D721Med (cell line): Measurements from ENCODE around the gene PON2.
"Not testable (repeated sequence)": the region's sequence is repeated elsewhere in the genome, so short reads cannot be mapped to it uniquely, and the experiment has no call there.

Source experiments
- DNase-seq: peaks from one replicate; pipeline ENCODE4 v3.0.0; 2011; ENCODE audit warnings: low spot score; ENCODE audit not compliant: insufficient read length
- FAIRE-seq: peaks from 2 replicates; lab custom pipeline; 2011; peaks lifted over from hg19 to GRCh38; lab: Jason Lieb, UNC
- TF ChIP-seq, protein P1 (sequence below): IDR thresholded peaks from 2 replicates; pipeline ENCODE4 v1.5.1; 2012; ENCODE audit warnings: mild to moderate bottlenecking, control low read depth; ENCODE audit not compliant: insufficient read depth; ENCODE audit errors: missing control alignments

PON2 gene

DNA sequence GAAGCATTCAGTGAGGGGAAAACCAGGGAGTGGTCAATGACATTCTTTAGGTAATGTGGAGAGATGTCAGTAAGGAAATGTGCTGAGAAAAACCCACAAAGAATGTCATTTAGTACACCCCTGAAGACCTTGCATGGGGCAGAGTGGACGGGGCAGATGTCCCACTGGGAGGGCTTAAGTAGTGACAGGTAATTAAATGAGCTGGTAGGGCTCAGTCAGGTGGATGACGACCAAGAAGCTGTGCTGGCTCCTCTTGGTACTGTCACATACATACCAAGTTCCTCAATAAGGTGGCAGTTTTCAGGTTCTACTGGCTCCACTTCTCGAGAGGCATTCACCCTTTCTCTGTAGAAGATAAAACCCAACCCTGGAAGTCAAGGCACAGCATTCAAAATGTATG lies 40.5 kb downstream of the PON2 start:
- TF ChIP-seq, protein P1, sequence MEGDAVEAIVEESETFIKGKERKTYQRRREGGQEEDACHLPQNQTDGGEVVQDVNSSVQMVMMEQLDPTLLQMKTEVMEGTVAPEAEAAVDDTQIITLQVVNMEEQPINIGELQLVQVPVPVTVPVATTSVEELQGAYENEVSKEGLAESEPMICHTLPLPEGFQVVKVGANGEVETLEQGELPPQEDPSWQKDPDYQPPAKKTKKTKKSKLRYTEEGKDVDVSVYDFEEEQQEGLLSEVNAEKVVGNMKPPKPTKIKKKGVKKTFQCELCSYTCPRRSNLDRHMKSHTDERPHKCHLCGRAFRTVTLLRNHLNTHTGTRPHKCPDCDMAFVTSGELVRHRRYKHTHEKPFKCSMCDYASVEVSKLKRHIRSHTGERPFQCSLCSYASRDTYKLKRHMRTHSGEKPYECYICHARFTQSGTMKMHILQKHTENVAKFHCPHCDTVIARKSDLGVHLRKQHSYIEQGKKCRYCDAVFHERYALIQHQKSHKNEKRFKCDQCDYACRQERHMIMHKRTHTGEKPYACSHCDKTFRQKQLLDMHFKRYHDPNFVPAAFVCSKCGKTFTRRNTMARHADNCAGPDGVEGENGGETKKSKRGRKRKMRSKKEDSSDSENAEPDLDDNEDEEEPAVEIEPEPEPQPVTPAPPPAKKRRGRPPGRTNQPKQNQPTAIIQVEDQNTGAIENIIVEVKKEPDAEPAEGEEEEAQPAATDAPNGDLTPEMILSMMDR: no peak
- FAIRE-seq (no peak), DNase-seq (no peak)

GRCh38 chr7:95391761-95392160 lies 43.1 kb downstream of the PON2 start:
- TF ChIP-seq, protein P1: no peak
- FAIRE-seq (no peak), DNase-seq (no peak)

DNA sequence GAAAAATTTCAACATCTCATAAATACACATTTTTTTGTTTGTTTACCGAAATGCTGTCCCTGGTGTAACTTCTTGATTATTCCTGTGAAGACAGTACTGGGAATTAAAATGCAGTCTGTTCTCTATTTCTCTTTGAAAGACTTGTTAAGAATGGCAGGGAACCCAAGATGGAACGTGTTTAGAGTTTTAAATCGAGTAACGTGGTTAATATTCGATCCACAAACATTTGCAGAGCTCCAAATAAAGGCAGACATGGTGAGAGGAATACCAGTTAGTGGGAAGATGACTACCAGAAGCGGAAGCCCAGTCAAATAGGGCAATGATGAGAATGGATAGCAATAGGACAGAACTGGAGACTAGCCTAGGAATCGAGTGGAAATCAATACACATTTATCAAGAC lies 45.3 kb downstream of the PON2 start:
- FAIRE-seq (no peak), DNase-seq (no peak)
- TF ChIP-seq, protein P1: no peak

GRCh38 chr7:95379457-95379856 lies 55.4 kb downstream of the PON2 start:
- FAIRE-seq, DNase-seq: not testable (repeated sequence)

DNA sequence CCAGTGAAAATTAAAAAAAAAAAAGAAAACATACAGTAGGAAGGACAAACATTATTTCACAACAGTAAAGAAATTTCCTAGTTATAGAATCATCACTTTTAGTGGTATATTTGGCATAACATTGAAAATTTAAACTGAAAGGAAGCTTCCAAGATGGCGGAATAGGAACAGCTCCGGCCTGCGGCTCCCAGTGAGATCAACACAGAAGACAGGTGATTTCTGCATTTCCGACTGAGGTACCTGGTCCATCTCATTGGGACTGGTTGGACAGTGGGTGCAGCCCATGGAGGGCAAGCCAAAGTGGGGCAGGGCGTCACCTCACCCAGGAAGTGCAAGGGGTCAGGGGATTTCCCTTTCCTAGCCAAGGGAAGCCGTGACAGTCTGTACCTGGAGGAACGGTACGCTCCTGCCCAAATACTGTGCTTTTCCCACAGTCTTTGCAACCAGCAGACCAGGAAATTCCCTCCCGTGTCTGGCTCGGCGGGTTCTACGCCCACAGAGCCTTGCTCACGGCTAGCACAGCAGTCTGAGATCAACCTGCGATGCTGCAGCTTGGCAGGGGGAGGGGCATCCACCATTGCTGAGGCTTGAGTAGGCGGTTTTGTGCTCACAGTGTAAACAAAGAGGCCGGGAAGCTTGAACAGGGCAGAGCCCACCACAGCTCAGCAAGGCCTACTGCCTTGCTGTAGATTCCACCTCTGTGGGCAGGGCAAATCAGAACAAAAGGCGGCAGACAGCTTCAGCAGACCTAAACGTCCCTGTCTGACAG lies 58.0 kb downstream of the PON2 start:
- TF ChIP-seq, protein P1: no peak
- DNase-seq (no peak), FAIRE-seq (no peak)

GRCh38 chr7:95375591-95376257 lies 59.1 kb downstream of the PON2 start:
- DNase-seq (no peak), FAIRE-seq (no peak)
- TF ChIP-seq, protein P1: no peak

DNA sequence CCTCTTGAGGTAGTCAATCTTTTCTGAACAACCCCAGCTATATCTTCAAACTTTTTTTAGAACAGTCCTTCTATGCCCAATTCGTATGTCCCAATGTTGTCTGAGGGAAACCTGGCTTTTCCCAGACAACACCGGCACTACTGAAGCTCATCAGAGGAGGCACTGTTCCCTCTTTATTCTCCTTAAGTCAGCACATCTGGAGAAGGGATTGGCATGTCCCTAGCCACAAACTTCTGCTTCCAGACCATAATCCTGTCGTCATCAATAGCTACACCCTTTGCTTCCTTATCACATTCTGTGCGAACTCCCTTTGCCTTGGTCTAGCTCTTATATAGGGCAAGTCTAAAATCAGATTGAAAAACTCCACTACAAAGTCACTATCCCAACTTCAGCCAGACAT lies 61.5 kb downstream of the PON2 start:
- DNase-seq: no peak
- no peak for FAIRE-seq
- TF ChIP-seq, protein P1: no peak
